ENCODE data around the gene LNPK.
"Not testable (repeated sequence)": the region's sequence is repeated elsewhere in the genome, so short reads cannot be mapped to it uniquely, and the experiment has no call there.

The LNPK gene

DNA sequence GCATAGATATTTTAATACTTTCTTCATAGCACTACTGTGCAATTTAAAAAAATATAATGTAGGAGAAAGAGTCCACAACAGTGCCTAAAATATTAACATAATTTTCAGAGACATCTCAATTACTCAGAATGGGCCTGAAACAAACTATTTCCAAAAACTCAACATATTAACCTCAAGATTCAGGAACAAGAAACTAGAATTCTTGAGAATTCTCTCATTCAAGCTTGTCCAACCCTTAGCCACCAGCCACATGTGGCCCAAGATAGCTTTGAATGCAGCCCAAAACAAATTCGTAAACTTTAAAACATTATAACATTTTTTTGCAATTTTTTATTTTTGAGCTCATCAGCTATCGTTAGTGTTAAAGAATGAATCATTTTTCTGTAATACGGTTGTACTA, 35.2 kb downstream of the LNPK start:
- DNase-seq = no peak

DNA sequence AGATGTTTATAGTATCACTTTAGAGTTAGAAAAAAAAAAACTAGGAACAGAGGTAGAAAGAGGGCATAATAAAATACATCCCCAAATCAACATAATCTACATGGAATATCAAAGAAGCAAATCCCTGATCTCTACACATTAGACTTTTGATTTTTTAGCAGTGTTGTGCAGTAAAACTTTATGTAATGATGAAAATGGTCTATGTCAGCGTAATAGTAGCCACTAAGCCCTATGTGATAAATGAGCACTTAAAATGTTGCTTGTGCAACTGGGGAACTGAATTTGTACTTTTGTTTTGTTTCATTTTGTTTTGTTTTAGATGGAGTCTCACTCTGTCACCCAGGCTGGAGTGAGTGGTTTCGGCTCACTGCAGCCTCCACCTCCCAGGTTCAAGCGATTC, 36.3 kb downstream of the LNPK start:
- DNase-seq = no peak

DNA sequence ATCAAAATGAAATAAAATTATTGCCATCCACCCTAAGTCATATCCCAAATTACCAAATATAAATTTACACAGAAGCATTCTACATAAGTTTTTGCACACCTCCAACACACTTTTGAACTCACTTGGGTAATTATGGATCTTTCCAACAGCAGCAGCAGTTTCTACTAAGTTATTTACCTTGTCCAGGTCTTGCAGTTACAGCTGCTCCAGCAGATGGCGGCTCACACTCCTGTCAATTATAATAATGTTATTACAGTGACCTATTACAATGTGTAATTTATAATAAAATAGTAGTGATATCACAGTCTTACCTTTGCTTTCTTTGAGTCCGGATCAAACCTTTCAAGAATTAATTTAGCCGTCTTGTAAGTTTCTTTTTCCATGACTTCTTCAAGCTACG, 37.9 kb downstream of the LNPK start:
- DNase-seq = no peak

DNA sequence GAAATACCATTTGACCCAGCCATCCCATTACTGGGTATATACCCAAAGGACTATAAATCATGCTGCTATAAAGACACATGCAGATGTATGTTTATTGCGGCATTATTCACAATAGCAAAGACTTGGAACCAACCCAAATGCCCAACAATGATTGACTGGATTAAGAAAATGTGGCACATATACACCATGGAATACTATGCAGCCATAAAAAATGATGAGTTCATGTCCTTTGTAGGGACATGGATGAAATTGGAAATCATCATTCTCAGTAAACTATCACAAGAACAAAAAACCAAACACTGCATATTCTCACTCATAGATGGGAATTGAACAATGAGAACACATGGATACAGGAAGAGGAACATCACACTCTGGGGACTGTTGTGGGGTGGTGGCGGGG, 38.9 kb downstream of the LNPK start:
- not testable (repeated sequence) for DNase-seq

DNA sequence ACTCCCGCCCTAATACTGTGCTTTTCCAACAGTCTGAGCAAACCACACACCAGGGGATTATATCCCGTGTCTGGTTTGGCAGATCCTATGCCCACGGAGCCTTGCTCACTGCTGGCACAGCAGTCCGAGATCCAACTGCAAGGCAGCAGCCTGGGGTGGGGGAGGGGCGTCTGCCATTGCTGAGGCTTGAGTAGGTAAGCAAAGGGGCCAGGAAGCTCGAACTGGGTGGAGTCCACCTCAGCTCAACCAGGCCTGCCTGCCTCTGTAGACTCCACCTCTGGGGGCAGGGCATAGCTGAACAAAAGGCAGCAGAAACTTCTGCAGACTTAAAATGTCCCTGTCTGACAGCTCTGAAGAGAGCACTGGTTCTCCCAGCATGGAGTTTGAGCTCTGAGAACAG, 44.2 kb downstream of the LNPK start:
- DNase-seq = no peak

DNA sequence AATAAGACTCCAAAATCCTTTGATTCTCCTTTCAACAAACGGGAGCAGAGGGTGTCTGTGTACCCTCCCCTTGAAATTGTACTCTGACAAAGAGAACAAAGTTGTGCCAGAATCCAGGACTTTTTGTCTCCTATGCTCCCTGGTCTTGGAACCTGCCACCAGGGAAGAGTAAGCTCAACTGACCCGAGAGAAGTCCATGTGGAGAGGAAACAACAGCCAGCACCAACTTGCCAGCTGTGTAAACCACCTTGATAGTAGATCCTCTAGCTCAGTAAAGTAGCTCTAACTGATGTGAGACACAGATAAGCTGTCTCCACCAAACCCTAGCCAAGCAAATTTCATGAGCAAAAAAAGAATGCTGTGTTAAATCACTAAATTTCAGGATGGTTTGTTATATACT, 46.9 kb downstream of the LNPK start:
- no peak for DNase-seq

DNA sequence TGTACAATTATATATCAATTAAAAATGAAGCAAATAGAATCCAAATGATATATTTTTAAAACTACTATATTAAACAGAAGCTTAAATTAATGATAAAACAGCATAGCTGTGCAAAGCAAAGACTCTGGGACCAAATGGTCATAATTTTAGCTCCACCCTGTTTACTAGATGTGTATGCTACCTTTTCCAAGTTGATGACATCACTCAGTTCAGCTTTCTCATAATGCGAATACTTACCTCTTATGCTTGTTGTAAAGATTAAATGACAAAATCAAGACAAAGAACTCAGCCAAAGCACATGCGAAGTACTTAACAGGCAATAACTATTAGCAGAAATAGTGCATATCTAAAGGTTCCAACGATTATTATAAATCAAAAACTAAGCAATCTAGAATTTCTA, 51.6 kb downstream of the LNPK start:
- no peak for DNase-seq

DNA sequence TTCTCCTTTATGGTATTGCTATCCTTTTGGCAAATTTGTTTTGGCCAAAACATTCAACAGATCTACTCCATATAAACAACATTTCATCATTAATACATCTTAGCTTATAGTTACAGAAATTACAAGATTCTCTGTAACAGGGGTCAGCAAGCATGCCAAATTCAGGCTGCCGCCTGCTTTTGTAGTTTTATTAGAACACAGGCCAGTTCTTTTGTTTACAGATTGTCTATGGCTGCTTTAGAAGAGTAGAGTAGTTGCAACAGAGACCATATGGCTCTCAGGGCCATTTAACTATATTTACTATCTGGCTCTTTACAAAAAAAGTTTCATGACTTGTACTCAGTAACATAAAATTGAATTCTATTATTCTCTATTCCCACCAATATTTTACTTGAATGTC, 53.9 kb downstream of the LNPK start:
- no peak for DNase-seq

DNA sequence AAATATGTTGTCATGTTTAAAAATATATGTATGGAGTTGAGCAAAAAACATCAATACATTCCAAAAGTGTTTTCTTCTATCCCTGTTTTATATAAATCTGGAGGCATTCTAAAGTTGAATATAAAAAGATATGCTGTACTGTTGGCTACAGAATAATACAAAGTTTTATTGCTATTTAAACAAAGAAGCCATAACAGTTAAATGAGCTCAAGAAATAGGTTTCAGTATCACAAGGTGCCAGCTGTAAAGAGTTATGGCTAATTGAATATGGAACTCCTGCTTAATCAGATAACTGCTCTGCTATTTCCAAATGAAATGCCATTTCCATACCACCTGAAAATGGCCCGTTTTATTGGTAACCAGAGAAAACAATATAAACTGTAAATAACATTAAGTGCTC, 55.0 kb downstream of the LNPK start:
- DNase-seq = no peak

DNA sequence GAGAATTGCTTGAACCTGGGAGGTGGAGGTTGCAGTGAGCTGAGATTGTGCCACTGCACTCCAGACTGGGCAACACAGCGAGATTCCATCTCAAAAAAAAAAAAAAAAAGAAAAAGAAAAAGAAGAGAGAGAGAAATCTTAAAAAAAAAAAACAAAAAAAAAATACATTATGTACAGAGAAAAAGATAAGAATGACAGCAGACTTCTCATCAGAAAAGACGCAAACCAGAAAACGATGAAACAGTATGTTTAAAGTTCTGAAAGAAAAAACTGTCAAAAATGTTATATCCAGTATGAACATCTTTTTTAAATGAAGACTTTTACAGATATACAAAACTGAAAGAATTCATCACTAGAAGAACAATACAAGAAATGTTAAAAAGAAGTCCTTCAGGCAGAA, 60.4 kb downstream of the LNPK start:
- DNase-seq = no peak

DNA sequence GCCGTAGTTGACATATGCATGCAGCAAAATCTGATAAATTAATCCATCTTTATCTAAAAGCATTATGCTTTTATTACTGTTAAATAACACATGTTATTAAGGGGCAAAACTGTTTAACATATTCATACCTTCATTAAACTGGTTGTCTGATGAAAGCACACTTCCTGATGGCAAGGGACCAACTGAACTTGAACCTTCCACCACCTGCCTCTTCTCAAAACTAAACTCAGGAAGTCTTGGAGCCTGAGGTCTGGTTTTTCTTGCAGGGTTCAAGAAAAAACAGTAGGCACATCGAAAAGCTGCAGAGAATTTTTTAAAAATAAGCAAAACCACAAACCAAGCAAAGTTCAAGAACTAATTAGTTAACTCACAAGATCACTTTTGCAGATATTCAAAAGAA, 64.9 kb downstream of the LNPK start:
- no peak for DNase-seq

DNA sequence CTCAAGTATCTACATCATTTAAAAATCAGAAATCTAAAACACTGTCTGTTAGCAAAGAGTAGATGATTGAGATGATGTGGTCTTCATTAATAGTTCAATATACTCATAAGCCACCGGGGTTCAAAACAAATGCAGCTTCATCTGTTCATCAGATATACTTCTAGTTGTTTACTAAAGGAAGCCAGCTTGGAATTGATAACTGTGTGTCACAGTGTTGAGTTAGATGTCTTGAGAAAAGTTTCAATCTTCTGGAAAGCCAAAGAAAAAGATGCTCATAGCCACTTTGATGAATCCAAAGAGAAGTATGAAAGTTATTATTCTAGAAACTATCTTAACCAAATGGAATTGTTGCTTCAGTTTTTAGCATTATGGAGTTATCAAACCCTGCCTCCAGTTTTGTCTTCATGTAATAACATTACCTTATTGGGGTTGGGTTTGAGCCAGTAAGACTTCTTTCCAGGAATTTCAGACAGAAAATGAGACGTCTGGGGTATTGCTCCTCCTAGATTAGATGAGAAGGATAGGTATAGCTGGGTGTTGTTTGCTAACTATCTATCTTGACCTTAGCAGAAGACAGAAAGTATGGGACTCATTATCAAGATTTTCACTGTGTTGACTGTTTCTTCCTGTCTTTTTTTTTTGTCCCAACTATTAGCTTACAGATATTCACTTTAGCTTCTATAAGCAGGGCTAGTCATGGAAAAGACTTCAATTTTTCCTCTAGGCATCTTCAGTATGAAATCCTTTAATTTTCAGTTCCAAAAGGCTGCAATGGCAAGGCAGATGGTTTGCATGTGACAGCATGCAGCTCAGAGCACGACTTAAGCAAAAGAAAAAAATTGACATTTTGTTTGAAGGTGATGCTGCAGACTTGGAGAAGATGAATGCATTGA, 66.5 kb downstream of the LNPK start:
- DNase-seq = no peak

DNA sequence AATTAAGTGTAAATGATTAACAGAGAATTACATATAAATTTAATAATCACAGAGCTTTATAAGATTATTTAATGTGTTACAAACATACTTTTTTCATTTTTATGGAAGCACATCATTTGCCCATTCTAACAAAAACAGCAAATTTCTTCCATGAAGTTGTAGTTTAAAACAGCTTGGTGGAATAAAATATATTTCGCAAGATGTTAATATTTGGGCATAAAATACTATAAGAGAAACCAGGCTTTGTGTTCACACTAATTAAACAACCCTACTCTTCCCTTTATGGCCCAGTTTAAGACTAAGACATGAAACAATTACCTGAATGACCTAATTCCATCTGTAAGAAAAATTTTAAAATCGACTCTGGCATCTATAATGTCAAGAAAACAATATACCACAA, 69.4 kb downstream of the LNPK start:
- no peak for DNase-seq

DNA sequence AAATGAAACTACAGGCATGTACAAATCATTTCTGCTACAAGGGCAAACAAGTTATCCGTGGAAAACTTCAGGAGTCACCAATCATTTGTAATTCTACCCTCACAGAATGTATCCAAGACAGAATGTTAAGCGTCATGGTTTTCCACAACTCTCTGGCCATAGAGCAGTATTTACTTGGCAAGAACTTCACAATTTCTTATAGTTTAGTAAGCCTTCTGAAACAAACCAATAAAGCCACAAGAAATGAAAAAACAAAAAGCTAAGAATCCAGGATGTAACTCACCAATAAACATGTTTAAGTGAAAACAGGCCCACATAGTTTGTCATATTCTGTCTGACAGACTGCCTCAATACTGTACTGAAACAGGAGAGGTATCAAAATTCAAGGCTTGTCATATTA, 70.3 kb downstream of the LNPK start:
- DNase-seq = no peak

DNA sequence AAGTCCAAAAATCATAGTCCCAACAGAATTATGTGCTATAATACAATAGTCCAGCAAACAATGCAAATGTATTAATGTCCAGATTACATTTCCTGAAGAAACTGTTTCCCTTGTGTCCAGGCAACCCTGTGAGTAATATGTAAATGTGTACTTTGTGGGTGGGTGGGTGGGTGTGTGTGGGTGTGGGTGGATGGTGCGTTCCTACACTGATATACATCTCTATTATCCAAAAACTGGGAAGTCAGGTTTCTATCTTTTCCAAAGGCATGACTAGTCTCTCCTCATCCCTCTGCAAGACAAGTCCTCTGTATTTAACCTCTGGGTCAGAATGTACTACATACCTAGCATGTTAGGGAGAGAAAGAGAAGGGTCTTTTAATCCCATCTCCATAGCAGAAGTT, 71.6 kb downstream of the LNPK start:
- DNase-seq = no peak

DNA sequence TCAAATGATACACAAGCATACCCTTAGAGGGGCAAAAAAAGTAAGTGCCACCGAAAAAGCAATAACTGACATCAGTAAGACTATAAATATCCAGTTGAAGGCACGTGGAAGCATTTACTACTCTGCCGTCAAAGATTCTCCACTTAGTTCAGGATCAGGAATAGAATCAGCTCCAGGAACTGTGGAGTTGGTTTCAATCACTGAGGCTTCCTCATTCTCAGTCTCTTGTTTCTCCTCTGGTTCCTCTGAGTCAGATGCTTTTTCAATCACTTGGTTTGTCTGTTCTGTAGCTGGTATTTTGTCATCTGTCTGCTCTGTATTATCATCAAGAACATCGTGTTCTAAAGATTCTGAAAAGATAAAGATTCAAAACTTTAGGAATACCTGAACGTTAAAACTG, 72.2 kb downstream of the LNPK start:
- DNase-seq = no peak

DNA sequence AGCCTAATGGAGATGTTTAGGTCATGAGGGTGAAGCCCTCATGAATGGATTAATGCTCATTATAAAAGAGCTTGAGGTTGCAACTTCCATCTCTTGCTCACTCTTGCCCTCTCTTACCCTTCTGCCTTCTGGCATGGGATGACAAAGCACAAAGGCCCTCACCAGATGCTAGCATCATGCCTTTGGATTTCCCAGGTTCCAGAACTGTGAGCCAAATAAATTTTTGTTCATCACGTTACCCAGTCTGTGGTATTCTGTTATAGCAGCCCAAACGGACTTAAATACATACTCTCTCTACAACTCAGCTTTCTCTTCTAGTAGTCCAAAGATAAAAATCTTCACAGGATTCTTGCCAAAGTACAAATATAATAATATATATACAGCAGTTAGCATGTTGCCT, 75.8 kb downstream of the LNPK start:
- no peak for DNase-seq

DNA sequence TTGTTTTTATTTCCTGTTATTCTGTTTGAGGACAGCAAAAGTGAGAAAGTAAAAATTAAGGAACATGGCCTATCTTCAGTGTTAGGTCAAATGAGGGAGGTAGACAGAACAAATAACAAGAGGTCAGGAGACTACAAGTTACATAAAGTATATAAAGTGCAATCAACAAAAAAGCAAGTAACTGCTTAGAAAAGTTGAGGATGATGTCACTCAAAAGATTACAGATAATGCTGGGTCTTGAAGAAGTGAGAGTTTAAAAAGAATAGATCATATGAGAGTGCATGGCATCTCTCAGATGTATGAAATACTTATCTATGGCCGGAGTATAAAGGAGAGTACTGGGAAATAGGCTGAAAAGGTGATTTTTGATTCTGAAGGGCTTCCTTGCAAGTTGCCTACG, 79.9 kb downstream of the LNPK start:
- no peak for DNase-seq

DNA sequence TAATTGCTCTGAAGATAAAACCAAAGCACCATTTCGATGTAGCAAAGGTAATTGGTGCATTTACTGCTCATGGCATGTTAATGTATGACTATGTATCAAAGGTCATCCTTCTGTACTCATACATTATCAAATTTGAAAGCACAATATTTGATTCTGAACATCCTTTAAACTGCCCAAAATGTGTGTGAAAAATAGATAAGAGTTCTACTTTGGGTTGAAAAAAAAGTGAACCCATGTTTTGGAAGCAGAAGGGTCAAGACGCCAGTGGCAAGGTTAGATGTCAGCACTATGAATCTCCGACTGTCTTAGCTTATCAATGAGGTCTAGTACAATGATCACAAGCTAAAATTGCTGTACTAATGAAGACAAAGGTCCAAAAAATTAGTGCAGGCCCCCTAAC, 83.1 kb downstream of the LNPK start:
- DNase-seq = no peak

DNA sequence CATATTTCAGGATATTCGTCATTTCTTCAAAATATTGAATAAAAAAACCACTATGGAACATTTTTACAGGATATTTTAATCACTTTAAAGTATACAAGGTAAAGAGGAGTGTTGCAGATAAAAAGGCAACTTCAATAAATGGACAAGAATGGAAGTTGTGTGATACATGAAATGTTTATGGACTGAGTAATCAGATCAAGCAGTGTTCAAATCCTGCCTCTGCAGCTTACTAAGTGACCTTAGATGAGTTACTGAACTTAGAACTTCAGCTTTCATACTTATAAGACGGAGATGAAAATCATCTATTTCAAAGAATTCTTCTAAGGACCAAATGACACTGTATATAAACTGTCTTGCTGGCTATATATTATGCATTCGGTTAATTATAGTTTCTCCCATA, 87.2 kb downstream of the LNPK start:
- DNase-seq = no peak

DNA sequence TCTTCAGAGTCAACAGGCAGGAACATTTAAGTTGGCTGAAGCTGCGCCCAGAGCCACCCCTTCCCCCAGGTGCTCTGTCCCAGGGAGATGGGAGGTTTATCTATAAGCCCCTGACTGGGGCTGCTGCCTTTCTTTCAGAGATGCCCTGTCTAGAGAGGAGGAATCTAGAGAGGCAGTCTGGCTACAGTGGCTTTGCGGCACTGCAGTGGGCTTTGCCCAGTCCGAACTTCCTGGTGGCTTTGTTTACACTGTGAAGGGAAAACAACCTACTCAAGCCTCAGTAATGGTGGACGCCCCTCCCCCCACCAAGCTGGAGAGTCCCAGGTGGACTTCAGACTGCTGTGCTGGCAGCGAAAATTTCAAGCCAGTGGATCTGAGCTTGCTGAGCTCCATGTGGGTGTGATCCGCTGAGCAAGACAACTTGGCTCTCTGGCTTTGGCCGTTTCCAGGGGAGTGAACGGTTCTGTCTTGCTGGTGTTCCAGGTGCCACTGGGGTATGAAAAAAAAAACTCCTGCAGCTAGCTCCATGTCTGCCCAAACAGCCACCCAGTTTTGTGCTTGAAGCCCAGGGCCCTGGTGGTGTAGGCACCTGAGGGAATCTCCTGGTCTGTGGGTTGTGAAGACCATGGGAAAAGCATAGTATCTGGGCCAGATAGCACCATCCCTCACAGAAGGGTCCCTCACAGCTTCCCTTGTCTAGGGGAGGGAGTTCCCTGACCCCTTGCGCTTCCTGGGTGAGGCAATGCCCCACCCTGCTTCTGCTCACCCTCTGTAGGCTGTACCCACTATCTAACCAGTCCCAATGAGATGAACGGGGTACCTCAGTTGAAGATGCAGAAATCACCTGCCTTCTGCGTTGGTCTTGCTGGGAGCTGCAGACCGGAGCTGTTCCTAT, 88.0 kb downstream of the LNPK start:
- DNase-seq = not testable (repeated sequence)

DNA sequence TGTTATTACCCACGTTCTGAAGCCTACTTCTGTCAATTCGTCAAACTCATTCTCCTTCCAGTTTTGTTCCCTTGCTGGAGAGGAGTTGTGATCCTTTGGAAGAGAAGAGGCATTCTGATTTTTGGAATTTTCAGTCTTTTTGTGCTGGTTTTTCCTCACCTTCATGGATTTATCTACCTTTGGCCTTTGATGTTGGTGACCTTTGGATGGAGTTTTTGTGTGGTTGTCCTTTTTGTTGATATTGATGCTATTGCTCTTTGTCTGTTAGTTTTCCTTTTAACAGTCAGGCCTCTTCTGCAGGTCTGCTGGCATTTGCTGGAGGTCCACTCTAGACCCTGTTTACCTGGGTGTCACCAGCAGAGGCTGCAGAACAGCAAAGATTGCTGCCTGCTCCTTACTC, 88.8 kb downstream of the LNPK start:
- DNase-seq = not testable (repeated sequence)

DNA sequence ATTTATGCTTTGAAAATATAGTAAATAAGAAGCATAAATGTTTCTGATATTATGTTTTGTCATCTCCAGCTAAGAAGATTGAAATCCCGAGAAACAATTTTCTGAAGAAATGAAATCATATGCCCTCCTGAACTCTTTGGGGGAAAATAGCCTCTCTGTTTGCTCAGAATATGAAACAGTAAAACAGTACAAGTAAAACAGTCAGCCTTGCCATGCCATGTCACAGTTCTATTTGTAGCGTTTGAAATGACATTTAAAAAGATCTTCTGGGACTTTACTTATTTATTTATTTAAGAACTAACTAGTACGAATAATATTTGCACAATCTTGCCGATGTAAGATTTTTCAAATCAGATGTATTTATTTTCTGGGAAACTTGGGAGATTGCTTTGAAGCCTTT, 98.0 kb downstream of the LNPK start:
- no peak for DNase-seq

DNA sequence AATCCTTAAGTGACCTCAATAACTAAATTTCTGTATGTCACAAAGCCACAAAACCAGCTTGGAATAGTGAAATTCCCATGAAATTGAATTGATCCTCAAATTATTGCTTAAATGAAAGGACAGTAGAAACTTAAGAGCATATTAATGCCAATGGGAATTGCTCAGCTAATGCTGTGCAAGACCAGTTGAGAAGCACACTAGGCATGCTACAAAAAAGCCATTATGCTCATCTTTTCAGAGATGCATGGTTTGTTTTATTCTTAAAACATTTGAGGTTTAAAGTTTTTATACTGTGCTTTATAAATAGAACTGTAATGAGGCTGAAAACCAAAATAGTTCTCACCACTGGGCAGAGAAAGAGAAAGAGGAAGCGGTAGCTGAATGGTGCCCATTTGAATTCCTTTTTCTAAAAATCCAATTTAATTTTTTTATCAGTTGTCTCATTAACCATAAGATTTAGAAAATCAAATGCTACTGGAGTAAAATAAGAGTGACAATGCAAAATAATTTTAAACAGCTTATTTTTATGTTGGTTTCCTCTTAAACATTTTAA, 98.6 kb downstream of the LNPK start:
- no peak for DNase-seq
